ENCODE measurements around the gene RSPH10B2.
"Not testable (repeated sequence)": the region's sequence is repeated elsewhere in the genome, so short reads cannot be mapped to it uniquely, and the experiment has no call there.

Gene RSPH10B2

GRCh38 chr7:6792113-6792872, 38.4 kb downstream of the RSPH10B2 start:
- not testable (repeated sequence) for DNase-seq (ENCODE audit: low spot score)

GRCh38 chr7:6794276-6794675, 40.4 kb downstream of the RSPH10B2 start:
- DNase-seq (ENCODE audit: low spot score) = not testable (repeated sequence)

DNA sequence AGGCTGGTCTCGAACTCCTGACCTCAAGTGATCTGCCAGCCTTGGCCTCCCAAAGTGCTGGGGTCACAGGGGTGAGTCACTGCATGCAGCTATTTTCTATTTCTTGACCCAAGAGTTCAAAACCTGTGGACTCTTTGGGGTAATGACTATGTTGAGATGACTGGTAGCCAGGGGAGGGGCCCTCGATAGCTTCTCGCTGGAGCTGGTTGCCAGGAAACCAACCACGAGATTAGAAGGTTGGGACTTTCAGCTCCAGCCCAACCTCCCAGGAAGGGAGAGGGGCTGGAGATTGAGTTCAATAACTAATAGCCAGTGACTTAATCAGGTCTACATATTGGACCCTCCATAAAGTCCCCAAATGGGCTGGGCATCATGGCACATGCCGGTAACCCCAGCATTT, 43.3 kb downstream of the RSPH10B2 start:
- DNase-seq (ENCODE audit: low spot score) = peak; percentile 47

DNA sequence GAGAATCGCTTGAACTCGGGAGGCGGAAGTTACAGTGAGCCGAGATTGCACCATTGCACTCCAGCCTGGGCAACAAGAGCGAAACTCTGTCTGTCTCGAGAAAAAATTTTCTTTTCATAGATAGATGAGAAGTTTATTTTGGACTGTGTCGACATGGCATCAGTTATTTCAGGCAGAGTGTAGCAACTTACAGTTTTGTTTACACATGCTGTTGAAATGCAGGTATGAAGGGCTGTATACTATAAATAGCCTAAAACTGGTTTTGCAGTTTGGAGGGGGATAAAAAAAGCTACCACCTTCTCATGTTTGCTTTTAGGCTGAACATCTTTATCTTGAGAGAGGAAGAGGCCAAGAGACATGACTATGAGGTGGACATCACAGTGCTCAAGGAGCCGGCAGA, 44.1 kb downstream of the RSPH10B2 start:
- DNase-seq (ENCODE audit: low spot score) = not testable (repeated sequence)

DNA sequence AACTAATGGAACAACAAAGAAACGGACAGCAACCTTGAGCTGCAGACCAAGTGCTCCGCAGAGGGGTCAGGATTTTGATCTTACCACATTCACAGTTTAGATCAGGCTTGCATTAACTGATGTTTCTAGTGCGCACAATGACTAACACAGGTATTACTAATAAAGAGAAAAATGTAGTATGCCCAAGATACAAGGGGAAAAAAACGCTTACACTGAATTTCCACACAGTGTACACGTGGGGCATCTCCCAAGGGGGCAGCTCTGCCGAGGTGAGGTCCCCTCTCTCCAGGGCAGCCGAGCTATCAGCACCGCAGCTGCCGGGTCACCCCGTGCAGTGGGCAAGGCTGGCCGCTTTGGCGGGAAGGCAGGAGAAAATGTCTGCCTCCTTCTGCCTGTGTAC, 46.0 kb downstream of the RSPH10B2 start:
- not testable (repeated sequence) for DNase-seq (ENCODE audit: low spot score)

- DNase-seq (ENCODE audit: low spot score) = not testable (repeated sequence)
Measured at GRCh38 chr7:6800331-6800730, 46.4 kb downstream of the RSPH10B2 start.

GRCh38 chr7:6807393-6807918, 53.6 kb downstream of the RSPH10B2 start:
- not testable (repeated sequence) for DNase-seq (ENCODE audit: low spot score)

DNA sequence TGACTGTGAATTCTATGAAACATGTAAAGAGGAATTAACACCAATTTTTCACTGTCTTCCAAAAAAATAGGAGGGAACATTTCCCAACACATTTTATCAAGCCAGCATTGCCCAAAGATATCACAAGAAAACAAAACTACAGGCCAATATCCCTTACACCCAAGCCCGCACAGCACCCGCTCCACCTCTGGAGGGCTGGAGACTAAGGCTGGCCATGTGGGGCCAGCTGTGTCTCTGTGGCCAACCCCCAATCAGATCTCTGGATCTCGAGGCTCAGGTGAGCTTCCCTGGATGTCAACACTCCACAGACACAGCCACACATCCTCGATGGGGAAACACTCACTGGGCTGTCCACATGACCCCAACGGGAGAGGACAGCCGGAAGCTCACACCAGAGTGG, 54.1 kb downstream of the RSPH10B2 start:
- DNase-seq (ENCODE audit: low spot score) = not testable (repeated sequence)

DNA sequence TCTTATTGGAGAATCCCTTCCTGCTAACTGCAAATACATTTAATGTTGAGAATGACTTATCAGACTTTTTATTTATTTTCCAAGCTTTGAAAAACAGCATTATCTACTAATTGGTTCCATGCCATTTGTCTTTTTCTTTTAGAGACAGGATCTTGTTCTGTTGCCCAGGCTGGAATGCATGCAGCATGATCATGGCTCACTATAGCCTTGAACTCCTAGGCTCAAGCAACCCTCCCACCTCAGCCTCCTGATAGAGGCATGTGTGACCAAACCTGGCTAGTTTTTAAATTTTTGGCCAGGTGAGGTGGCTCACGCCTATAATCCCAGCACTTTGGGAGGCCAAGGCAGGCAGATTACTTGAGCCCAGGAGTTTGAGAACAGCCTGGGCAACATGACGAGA, 59.1 kb downstream of the RSPH10B2 start:
- DNase-seq (ENCODE audit: low spot score) = not testable (repeated sequence)

DNA sequence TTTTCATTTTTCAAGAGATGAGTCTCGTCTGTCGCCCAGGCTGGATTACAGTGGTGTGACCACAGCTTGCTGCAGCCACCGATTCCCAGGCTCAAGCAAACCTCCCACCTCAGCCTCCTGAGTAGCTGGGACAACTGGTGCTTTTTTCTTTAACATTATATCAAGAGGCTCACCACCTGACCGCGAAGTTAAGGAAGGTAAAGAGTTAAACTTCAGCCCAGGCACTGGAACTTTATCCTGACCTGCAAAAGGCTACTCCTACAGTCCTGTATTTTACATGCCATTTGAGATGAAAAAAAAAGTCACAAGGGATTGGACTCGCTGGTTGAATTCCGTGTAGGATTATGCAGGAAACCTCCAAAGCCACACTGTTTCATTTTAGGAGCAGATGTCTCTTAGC, 61.6 kb downstream of the RSPH10B2 start:
- DNase-seq (ENCODE audit: low spot score) = not testable (repeated sequence)

DNA sequence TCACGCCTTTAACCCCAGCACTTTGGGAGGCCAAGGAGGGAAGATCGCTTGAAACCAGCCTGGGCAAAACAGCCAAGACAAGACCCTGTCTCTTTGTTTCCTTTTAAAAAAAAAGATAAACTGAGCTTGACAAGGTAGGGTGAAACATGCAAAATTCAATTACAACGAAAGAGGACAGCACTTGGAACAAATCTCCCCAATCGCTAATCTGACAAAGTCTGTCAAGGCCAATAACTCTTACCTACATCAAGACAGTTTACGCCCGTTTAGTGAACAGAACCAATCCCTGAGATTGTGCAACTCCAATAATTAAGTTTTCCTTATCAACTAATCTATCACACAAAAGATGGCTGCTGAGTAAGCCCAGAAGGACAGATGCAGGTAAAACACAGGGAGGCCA, 67.7 kb downstream of the RSPH10B2 start:
- not testable (repeated sequence) for DNase-seq (ENCODE audit: low spot score)

DNA sequence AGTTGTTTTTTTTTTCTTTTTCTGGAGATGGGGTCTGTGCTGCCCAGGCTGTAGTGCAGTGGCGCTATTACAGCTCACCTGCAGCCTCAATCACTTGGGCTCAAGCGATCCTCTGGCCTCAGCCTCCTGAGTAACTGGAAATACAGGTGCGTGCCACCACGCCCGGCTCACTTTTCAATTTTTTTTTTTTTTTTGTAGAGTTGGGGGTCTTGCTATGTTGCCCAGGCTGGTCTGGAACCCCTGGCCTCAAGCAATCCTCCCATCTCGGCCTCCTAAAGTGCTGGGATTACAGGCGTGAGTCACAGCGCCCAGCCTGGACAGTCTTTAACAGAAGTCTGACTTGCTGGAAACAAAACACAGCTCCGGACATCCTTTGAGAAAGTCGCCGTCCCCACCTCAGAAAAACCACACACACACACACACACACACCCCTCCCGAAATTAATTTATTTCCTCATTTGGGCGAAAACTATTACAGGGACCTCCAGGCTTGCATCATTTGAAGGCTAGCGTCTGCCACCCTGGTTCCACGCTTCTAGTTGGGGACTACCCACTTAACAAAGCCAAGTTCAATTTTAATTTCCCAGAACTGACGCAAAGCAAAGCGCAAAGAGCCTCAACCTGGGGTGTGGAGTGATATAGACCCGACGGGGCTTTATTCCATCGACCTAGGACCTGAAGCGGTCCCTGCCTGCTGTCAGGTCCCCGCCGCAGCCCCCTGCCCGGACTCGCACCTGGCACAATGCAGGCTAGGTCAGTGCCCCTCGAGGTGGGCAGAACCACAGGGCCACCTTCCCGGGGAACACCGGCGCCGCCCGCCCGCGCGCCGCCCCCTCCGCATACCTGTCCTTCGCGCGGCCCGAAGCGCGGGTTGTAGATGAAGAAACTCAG, 71.6 kb downstream of the RSPH10B2 start:
- not testable (repeated sequence) for DNase-seq (ENCODE audit: low spot score)

GRCh38 chr7:6826151-6826550, 72.2 kb downstream of the RSPH10B2 start, which contains the start of gene CCZ1B:
Gene CCZ1B (minus strand): TSS chr7:6826275. CDS start chr7:6826197, 78 bp downstream.
- DNase-seq (ENCODE audit: low spot score) = peak; percentile 82

GRCh38 chr7:6827180-6827579, 73.3 kb downstream of the RSPH10B2 start:
- DNase-seq (ENCODE audit: low spot score) = peak; percentile 71

- not testable (repeated sequence) for DNase-seq (ENCODE audit: low spot score)
Measured at GRCh38 chr7:6829616-6830015, 75.7 kb downstream of the RSPH10B2 start.

- DNase-seq (ENCODE audit: low spot score) = not testable (repeated sequence)
Measured at GRCh38 chr7:6830026-6830425, 76.1 kb downstream of the RSPH10B2 start.

- no peak for DNase-seq (ENCODE audit: low spot score)
Measured at GRCh38 chr7:6831018-6831725, 77.3 kb downstream of the RSPH10B2 start.

- DNase-seq (ENCODE audit: low spot score) = no peak
Measured at GRCh38 chr7:6833636-6834035, 79.7 kb downstream of the RSPH10B2 start.

DNA sequence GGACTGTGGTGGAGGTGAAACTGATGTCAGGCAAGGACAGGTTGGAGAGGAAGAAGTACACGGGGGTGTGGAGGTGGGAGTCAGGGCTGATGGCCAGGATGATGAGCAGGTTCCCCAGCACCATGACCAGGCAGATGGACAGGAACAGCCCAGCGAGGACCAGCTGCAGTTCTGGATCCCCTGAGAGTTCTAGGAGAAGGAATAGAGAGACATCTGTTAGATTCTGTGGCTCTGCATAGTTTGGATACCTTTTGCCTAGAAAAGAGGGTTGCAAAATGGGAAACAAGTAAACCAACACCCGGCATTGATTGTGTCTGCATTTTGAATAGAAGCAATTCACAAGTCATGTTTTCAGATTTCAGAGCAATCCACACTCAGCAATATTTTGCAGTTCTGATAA, 81.6 kb downstream of the RSPH10B2 start:
- DNase-seq (ENCODE audit: low spot score) = not testable (repeated sequence)

DNA sequence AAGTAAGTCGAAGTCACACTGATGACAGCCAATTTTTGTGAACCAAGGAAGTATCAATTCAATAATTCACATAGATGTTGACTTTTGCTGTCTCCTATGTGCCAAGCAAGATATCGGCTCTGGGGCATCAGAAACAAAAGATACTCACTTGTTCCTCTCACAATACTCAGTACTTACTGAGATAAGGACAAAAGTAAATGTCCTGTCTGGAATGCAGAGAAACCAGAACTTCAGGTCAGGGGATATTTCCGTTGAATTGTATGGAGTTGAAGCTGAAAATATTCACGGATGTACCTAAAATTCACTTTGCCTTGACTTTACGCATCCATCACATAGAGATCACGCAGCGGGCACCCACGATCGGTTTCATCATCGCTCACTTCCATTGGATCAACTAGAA, 83.2 kb downstream of the RSPH10B2 start:
- DNase-seq (ENCODE audit: low spot score) = not testable (repeated sequence)

DNA sequence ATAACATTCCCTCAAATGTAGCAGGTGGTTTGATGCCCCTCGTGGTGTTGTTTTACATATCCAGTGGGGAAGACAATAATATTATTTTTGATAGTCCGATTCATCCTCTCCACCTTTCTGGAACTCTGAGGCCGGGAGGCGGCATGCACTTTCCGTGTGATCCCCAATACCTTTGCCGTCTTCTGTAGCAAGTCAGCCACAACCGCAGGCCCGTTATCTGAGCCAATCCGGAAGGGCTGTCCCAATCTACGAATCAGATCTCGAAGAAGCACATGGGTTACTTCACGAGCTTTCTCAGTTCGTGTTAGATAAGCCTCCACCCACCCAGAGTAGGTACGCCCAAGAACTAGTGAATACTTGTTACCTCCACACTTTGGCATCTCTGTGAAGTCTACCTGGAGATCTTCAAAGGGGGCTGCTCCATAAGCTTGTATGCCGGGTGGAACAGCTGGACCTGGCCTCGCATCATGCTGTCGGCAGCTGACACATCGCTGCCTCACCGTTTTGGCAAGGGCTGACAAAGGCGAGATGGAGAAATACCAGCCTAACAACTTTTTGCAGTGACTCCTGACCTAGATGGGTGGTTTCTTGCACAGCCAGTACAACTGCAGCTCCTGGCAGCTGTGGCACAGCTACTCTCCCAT, 88.5 kb downstream of the RSPH10B2 start:
- not testable (repeated sequence) for DNase-seq (ENCODE audit: low spot score)

Data from ecto neural progenitor cell (in vitro differentiated cells).